Measurements from ENCODE around the gene TANK. TPM values are rescaled to one million over a fixed set of nuclear protein-coding genes. Genes with fewer than 3 reads are reported as not detected.

Gene TANK
- total RNA-seq, 3 donors from 2014 or later (not counting 1 experiment from before 2014, with no cell fraction given) = 68.9 to 121 (median 76.1) TPM

DNA sequence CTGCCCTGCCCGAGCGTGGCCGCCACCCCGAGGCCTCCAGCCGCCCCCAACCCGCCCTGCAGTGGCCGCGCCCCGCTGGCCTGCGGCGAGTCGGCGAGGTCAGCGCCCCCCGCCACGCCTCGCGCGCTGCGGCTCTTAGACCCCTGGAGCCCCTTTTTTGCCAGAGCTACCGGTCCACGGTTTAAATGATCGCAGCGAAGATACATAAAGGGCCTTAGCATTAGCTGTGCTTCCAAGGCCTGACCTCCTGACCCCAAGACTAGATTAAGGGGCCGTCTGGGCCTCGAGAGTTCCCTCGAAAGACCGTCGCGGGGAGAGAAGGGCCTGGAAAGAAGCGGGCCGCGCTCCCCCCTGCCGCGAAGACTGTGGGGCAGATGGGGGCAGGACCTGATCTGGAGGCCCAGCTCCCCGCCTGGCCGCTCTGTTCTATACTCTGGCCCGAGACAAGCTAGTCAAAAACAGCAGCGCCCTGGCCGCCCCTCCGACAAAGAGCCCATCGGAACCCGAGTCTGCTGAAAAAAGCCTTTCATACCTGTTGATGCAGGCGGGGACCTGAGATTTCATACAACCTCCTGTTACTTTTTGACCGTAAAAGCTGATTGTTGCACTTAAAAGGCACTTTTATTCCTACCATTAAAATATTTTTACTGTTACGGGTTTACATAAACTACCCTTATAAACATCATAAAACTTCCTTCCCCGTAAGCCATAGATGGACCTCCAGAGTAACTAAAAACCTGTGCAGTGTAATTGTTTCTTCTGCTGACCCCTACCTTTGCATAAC is 79.3 kb downstream of the TANK start:
- Mint-ChIP-seq H3K36me3 (no peaks in the 10 kb centered on the region), H3K4me3 (peak overlapping the region; percentile 75), H3K27ac (no peak overlapping the region), H3K27me3 (ENCODE audit: low read depth in 2 of 2) (peaks cover 0 to 7% of the 10 kb centered on the region in 2 donors), H3K4me1 (peaks cover 27 to 34% of the 10 kb centered on the region in 2 donors), H3K9me3 (no peaks in the 10 kb centered on the region)
- ATAC-seq = no peak
- Histone ChIP-seq H3K4me3 (ENCODE audit: low read length) (no peak overlapping the region), H3K27me3 (ENCODE audit: control insufficient read depth, insufficient read depth, low read length) (peaks cover 9% of the 10 kb centered on the region), H3K9me3 (ENCODE audit: control insufficient read depth, insufficient read depth, low read length) (no peaks in the 10 kb centered on the region), H3K4me1 (ENCODE audit: control insufficient read depth, insufficient read depth, low read length) (peaks cover 20% of the 10 kb centered on the region), H3K27ac (ENCODE audit: low read length) (no peak overlapping the region), H3K36me3 (ENCODE audit: control insufficient read depth, insufficient read depth, low read length) (peaks cover 10% of the 10 kb centered on the region)
- 91% methylated on average over 47 of the region's 47 CpGs for WGBS (ENCODE audit: insufficient coverage)
- TF ChIP-seq, protein P1, sequence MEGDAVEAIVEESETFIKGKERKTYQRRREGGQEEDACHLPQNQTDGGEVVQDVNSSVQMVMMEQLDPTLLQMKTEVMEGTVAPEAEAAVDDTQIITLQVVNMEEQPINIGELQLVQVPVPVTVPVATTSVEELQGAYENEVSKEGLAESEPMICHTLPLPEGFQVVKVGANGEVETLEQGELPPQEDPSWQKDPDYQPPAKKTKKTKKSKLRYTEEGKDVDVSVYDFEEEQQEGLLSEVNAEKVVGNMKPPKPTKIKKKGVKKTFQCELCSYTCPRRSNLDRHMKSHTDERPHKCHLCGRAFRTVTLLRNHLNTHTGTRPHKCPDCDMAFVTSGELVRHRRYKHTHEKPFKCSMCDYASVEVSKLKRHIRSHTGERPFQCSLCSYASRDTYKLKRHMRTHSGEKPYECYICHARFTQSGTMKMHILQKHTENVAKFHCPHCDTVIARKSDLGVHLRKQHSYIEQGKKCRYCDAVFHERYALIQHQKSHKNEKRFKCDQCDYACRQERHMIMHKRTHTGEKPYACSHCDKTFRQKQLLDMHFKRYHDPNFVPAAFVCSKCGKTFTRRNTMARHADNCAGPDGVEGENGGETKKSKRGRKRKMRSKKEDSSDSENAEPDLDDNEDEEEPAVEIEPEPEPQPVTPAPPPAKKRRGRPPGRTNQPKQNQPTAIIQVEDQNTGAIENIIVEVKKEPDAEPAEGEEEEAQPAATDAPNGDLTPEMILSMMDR (IDR thresholded peaks at IDR 0.05) = no peak
- DNase-seq = no peak
- intact Hi-C loops (cut with micrococcal nuclease) = no loop called here

DNA sequence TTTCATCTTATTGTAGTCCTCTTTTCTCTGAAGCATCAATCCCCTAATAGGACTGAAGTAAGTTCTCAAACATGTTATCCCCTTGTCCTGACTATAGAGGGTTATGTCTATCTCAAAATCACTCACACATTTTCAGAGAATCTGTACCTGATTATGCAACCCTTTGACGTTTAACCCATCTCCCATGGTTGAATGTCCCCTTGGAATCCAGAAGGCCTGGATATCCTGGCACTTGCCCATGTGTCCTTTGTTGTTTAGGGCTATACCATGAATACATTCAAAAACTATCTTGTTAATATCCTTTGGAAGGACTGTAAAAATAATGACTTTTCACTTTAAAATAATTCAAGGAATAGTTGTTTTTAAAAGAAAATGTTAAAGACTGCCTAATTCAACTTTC is 81.7 kb downstream of the TANK start:
- Mint-ChIP-seq H3K27ac (no peak overlapping the region), H3K9me3 (no peaks in the 10 kb centered on the region), H3K4me1 (peaks cover 39 to 46% of the 10 kb centered on the region in 2 donors), H3K36me3 (no peaks in the 10 kb centered on the region), H3K27me3 (ENCODE audit: low read depth in 2 of 2) (peaks cover 0 to 7% of the 10 kb centered on the region in 2 donors), H3K4me3 (no peak overlapping the region)
- Histone ChIP-seq H3K27me3 (ENCODE audit: control insufficient read depth, insufficient read depth, low read length) (peaks cover 15% of the 10 kb centered on the region), H3K9me3 (ENCODE audit: control insufficient read depth, insufficient read depth, low read length) (no peaks in the 10 kb centered on the region), H3K4me1 (ENCODE audit: control insufficient read depth, insufficient read depth, low read length) (peaks cover 22% of the 10 kb centered on the region), H3K36me3 (ENCODE audit: control insufficient read depth, insufficient read depth, low read length) (no peaks in the 10 kb centered on the region), H3K27ac (ENCODE audit: low read length) (no peak overlapping the region), H3K4me3 (ENCODE audit: low read length) (no peak overlapping the region)
- DNase-seq (no peak), ATAC-seq (no peak)
- 82% methylated on average over 1 of the region's 1 CpG for WGBS (ENCODE audit: insufficient coverage)
- intact Hi-C loops (cut with micrococcal nuclease) = no loop called here
- TF ChIP-seq, protein P1 (IDR thresholded peaks at IDR 0.05) = no peak

DNA sequence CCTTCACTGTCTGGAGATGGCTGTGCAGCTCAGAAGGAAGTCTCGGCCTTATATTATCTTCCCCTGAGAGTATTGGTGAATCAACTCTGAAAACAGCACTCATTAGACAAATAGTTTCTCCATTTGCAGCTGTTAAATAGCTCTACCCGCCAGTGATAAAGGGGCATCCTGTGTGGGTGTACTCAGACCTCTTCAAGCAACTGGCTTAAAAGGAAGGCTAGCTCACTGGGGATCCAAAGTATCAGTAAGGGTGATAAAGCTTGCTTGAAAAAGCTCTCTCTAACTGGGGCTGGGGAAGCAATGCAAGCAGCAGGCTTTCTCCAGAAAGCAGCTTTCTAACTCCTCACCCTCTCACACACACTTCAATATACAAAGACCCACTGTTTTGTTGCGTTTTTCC is 83.1 kb downstream of the TANK start:
- peak in 1 of 2 donors; percentile 24 for DNase-seq
- H3K9me3 Mint-ChIP-seq = no peaks in the 10 kb centered on the region
- 65% methylated on average over 3 of the region's 3 CpGs for WGBS (ENCODE audit: insufficient coverage)

More for the DNA sequence above, 83.1 kb downstream of the TANK start:
- Histone ChIP-seq H3K36me3 (ENCODE audit: control insufficient read depth, insufficient read depth, low read length) (no peaks in the 10 kb centered on the region), H3K27ac (ENCODE audit: low read length) (no peak overlapping the region), H3K4me3 (ENCODE audit: low read length) (no peak overlapping the region), H3K4me1 (ENCODE audit: control insufficient read depth, insufficient read depth, low read length) (peaks cover 9% of the 10 kb centered on the region), H3K9me3 (ENCODE audit: control insufficient read depth, insufficient read depth, low read length) (no peaks in the 10 kb centered on the region), H3K27me3 (ENCODE audit: control insufficient read depth, insufficient read depth, low read length) (peaks cover 15% of the 10 kb centered on the region)
- H3K27me3 Mint-ChIP-seq (ENCODE audit: low read depth in 2 of 2) = peaks cover 0 to 4% of the 10 kb centered on the region in 2 donors
- TF ChIP-seq, protein P1 (IDR thresholded peaks at IDR 0.05) = no peak
- H3K27ac Mint-ChIP-seq = peak overlapping the region; percentile 24 to 26
- intact Hi-C loops (cut with micrococcal nuclease) = no loop called here
- no peak for ATAC-seq
- H3K36me3 Mint-ChIP-seq = no peaks in the 10 kb centered on the region
- H3K4me3 Mint-ChIP-seq = no peak overlapping the region
- H3K4me1 Mint-ChIP-seq = peaks cover 35 to 36% of the 10 kb centered on the region in 2 donors
